ELF-1 (cell line): Measurements from ENCODE around the gene DNAJB6.

ENCODE experiments used
- DNase-seq: peaks from one replicate; pipeline ENCODE4 v3.0.0-alpha.2; 2016; ENCODE audit warnings: low read depth, low spot score

The DNAJB6 gene

GRCh38 chr7:157428554-157428945 is 91.7 kb downstream of the DNAJB6 start:
- no peak for DNase-seq

- DNase-seq = no peak
Observed at GRCh38 chr7:157429001-157429679, 92.3 kb downstream of the DNAJB6 start.

GRCh38 chr7:157429680-157430224 is 92.9 kb downstream of the DNAJB6 start:
- DNase-seq = no peak

GRCh38 chr7:157430721-157431120 is 93.9 kb downstream of the DNAJB6 start:
- no peak for DNase-seq

- no peak for DNase-seq
Observed at GRCh38 chr7:157431173-157431950, 94.6 kb downstream of the DNAJB6 start.

- no peak for DNase-seq
Observed at GRCh38 chr7:157431951-157432540, 95.2 kb downstream of the DNAJB6 start.

- peak; percentile 94 for DNase-seq
Observed at GRCh38 chr7:157432541-157432956, 95.7 kb downstream of the DNAJB6 start.

- no peak for DNase-seq
Observed at GRCh38 chr7:157432957-157433576, 96.3 kb downstream of the DNAJB6 start.

- no peak for DNase-seq
Observed at GRCh38 chr7:157433628-157434027, 96.8 kb downstream of the DNAJB6 start.

GRCh38 chr7:157434231-157434630 is 97.4 kb downstream of the DNAJB6 start:
- DNase-seq = no peak

GRCh38 chr7:157434701-157435100 is 97.9 kb downstream of the DNAJB6 start:
- no peak for DNase-seq

- DNase-seq = no peak
Observed at GRCh38 chr7:157436076-157436475, 99.3 kb downstream of the DNAJB6 start.

- DNase-seq = no peak
Observed at GRCh38 chr7:157436763-157437480, 100.1 kb downstream of the DNAJB6 start.

- DNase-seq = no peak
Observed at GRCh38 chr7:157437519-157438061, 100.8 kb downstream of the DNAJB6 start.

GRCh38 chr7:157438121-157439025 is 101.6 kb downstream of the DNAJB6 start:
- no peak for DNase-seq

- no peak for DNase-seq
Observed at GRCh38 chr7:157439149-157439548, 102.3 kb downstream of the DNAJB6 start.

GRCh38 chr7:157439761-157440160 is 103.0 kb downstream of the DNAJB6 start:
- DNase-seq = no peak

GRCh38 chr7:157440346-157441022 is 103.7 kb downstream of the DNAJB6 start:
- DNase-seq = no peak

GRCh38 chr7:157441023-157441399 is 104.2 kb downstream of the DNAJB6 start:
- DNase-seq = no peak
